Esophagus muscularis mucosa (tissue), 4 donors: ENCODE measurements around the gene CNTNAP2. TPM values are rescaled to one million over a fixed set of nuclear protein-coding genes. Genes with fewer than 3 reads are reported as not detected.

Source experiments
- DNase-seq: peaks from one replicate; pipeline ENCODE4 v3.0.0-alpha.2; 2017; ENCODE audit errors: extremely low spot score
- H3K27ac ChIP-seq, 4 donors: fragments of 200-600 bp; sonication (generic); replicated peaks in 1 of 4; 1 replicate in 3 of 4; 2 replicates in 1 of 4; pipeline ENCODE4 v1.5.1; 2016 to 2019; ENCODE audit warnings: mild to moderate bottlenecking in 1 of 4
- H3K27me3 ChIP-seq, 4 donors: fragments of 200-600 bp; sonication (generic); one replicate each; pipeline versions ENCODE4 v1.5.1 to v1.6.0; 2016 to 2019
- H3K36me3 ChIP-seq, 4 donors: fragments of 200-600 bp; sonication (generic); one replicate each; pipeline ENCODE4 v1.5.1; 2016 to 2019
- H3K4me1 ChIP-seq, 4 donors: fragments of 200-600 bp; sonication (generic); one replicate each; pipeline ENCODE4 v1.5.1; 2016 to 2019
- H3K4me3 ChIP-seq, 4 donors: fragments of 200-600 bp; sonication (generic); 1 replicate in 2 of 4; 2 replicates in 2 of 4; pipeline ENCODE4 v1.5.1; 2016 to 2019; ENCODE audit warnings: mild to moderate bottlenecking in 4 of 4, moderate library complexity in 1 of 4
- H3K9me3 ChIP-seq, 4 donors: fragments of 200-600 bp; sonication (generic); 1 replicate in 3 of 4; 2 replicates in 1 of 4; pipeline ENCODE4 v1.5.1; 2016 to 2019
- CTCF ChIP-seq, 3 experiments: fragments of 200-600 bp in 2 of 3; fragments of 450-650 bp in 1 of 3; sonication (generic) in 2 of 3; IDR thresholded peaks; one replicate each; pipeline ENCODE4 v1.5.1; 2017 to 2019; ENCODE audit warnings: antibody characterized with exemption in 3 of 3, mild to moderate bottlenecking in 2 of 3, moderate library complexity in 1 of 3
- EP300 ChIP-seq: sonication (generic); formaldehyde crosslinking; IDR thresholded peaks from one replicate; pipeline ENCODE4 v1.6.1; 2017; ENCODE audit warnings: antibody characterized with exemption
- POLR2A ChIP-seq: fragments of 450-650 bp; IDR thresholded peaks from one replicate; pipeline ENCODE4 v1.6.1; 2017; ENCODE audit warnings: antibody characterized with exemption, moderate library complexity, mild to moderate bottlenecking, low read depth
- POLR2AphosphoS5 ChIP-seq, 2 donors: sonication (generic); formaldehyde crosslinking; IDR thresholded peaks; one replicate each; pipeline ENCODE4 v1.6.1; 2017; ENCODE audit warnings: antibody characterized with exemption in 2 of 2
- WGBS: methylation state at CpG from one replicate; pipeline ENCODE4 v1.1.5; 2018; 5-methylcytosine and 5-hydroxymethylcytosine counted together
- intact Hi-C: fragments of 100-400 bp; cut with DNase I; formaldehyde crosslinking; loops from one replicate; pipeline ENCODE4 v1.15.1; 2023
- total RNA-seq, 4 donors: library from RNA; depleted of rRNA; stranded (reverse); fragments of >200 nt; gene quantifications; one replicate each; pipeline versions ENCODE4 v1.1.0 to v1.2.1, GENCODE V29; 2016

The CNTNAP2 gene
- total RNA-seq, 4 donors from 2014 or later = 1.2 to 2.9 (median 1.9) TPM

- peaks cover 0 to 9% (median under 1%) of the 10 kb centered on the region in 4 donors for H3K9me3 ChIP-seq
- TF ChIP-seq CTCF (IDR thresholded peaks at IDR 0.05) (no peak), EP300 (no peak), POLR2AphosphoS5 (IDR thresholded peaks at IDR 0.05) (no peak), POLR2A (no peak)
- no peaks in the 10 kb centered on the region for H3K4me1 ChIP-seq
- no peak overlapping the region for H3K27ac ChIP-seq
- WGBS = 84% methylated on average over 1 of the region's 1 CpG
- no peak for DNase-seq
- H3K36me3 ChIP-seq = no peaks in the 10 kb centered on the region
- no peak overlapping the region for H3K4me3 ChIP-seq
- intact Hi-C loops = no loop called here
- H3K27me3 ChIP-seq = no peaks in the 10 kb centered on the region
Observed at GRCh38 chr7:146804620-146805019, 688.0 kb downstream of the CNTNAP2 start.

- WGBS = 91% methylated on average over 1 of the region's 1 CpG
- Histone ChIP-seq H3K36me3 (no peaks in the 10 kb centered on the region), H3K27me3 (no peaks in the 10 kb centered on the region), H3K9me3 (peaks cover 0 to 7% (median 2%) of the 10 kb centered on the region in 4 donors), H3K4me1 (no peaks in the 10 kb centered on the region), H3K4me3 (no peak overlapping the region), H3K27ac (no peak overlapping the region)
- intact Hi-C loops = no loop called here
- no peak for DNase-seq
- TF ChIP-seq POLR2AphosphoS5 (IDR thresholded peaks at IDR 0.05) (no peak), POLR2A (no peak), EP300 (no peak), CTCF (IDR thresholded peaks at IDR 0.05) (no peak)
Observed at GRCh38 chr7:146805082-146805481, 688.5 kb downstream of the CNTNAP2 start.

- Histone ChIP-seq H3K4me3 (no peak overlapping the region), H3K9me3 (no peaks in the 10 kb centered on the region), H3K27ac (no peak overlapping the region), H3K4me1 (no peaks in the 10 kb centered on the region), H3K36me3 (no peaks in the 10 kb centered on the region), H3K27me3 (no peaks in the 10 kb centered on the region)
- intact Hi-C loops = no loop called here
- no peak for DNase-seq
- WGBS = 32% methylated on average over 2 of the region's 2 CpGs
- TF ChIP-seq POLR2A (no peak), CTCF (IDR thresholded peaks at IDR 0.05) (no peak), POLR2AphosphoS5 (IDR thresholded peaks at IDR 0.05) (no peak), EP300 (no peak)
Observed at GRCh38 chr7:146826329-146826728, 709.7 kb downstream of the CNTNAP2 start.

GRCh38 chr7:146830686-146831085 is 714.1 kb downstream of the CNTNAP2 start:
- intact Hi-C loops = no loop called here
- 81% methylated on average over 3 of the region's 3 CpGs for WGBS

More at GRCh38 chr7:146830686-146831085, 714.1 kb downstream of the CNTNAP2 start:
- Histone ChIP-seq H3K27ac (no peak overlapping the region), H3K9me3 (peaks cover 0 to 3% (median 0%) of the 10 kb centered on the region in 4 donors), H3K27me3 (no peaks in the 10 kb centered on the region), H3K36me3 (no peaks in the 10 kb centered on the region), H3K4me3 (no peak overlapping the region), H3K4me1 (no peaks in the 10 kb centered on the region)
- no peak for DNase-seq
- TF ChIP-seq EP300 = no peak
- no peak for TF ChIP-seq CTCF (IDR thresholded peaks at IDR 0.05)
- TF ChIP-seq POLR2A = no peak
- no peak for TF ChIP-seq POLR2AphosphoS5 (IDR thresholded peaks at IDR 0.05)
